ENCODE data around the gene ATP8B3. TPM values are rescaled to one million over a fixed set of nuclear protein-coding genes. Genes with fewer than 3 reads are reported as not detected.

ATP8B3 gene
- total RNA-seq, 4 donors from 2014 or later, result 0.88 to 2.4 (median 1.9) TPM

- DNase-seq (ENCODE audit: low spot score) (no peak), ATAC-seq (ENCODE audit: low FRiP score) (no peak)
- no peak for TF ChIP-seq CTCF (IDR thresholded peaks at IDR 0.05)
Observed at GRCh38 chr19:1845125-1845515, 33.0 kb upstream of the ATP8B3 start.

GRCh38 chr19:1844513-1845124 is 32.5 kb upstream of the ATP8B3 start:
- ATAC-seq (ENCODE audit: low FRiP score) (no peak), DNase-seq (ENCODE audit: low spot score) (no peak)
- TF ChIP-seq CTCF (IDR thresholded peaks at IDR 0.05), result no peak

GRCh38 chr19:1843646-1844394 is 31.7 kb upstream of the ATP8B3 start:
- DNase-seq (ENCODE audit: low spot score) (no peak), ATAC-seq (ENCODE audit: low FRiP score) (no peak)
- no peak for TF ChIP-seq CTCF (IDR thresholded peaks at IDR 0.05)

- no peak for ATAC-seq (ENCODE audit: low FRiP score)
- DNase-seq (ENCODE audit: low spot score), result no peak
- TF ChIP-seq CTCF (IDR thresholded peaks at IDR 0.05), result no peak
Observed at GRCh38 chr19:1843116-1843515, 31.0 kb upstream of the ATP8B3 start.

- DNase-seq (ENCODE audit: low spot score) (no peak), ATAC-seq (ENCODE audit: low FRiP score) (no peak)
- TF ChIP-seq CTCF (IDR thresholded peaks at IDR 0.05), result no peak
Observed at GRCh38 chr19:1841209-1841924, 29.3 kb upstream of the ATP8B3 start.

- ATAC-seq (ENCODE audit: low FRiP score) (no peak), DNase-seq (ENCODE audit: low spot score) (no peak)
- TF ChIP-seq CTCF (IDR thresholded peaks at IDR 0.05), result no peak
Observed at GRCh38 chr19:1840541-1841115, 28.6 kb upstream of the ATP8B3 start.
